ENCODE measurements around the gene NDUFB8.

The NDUFB8 gene

DNA sequence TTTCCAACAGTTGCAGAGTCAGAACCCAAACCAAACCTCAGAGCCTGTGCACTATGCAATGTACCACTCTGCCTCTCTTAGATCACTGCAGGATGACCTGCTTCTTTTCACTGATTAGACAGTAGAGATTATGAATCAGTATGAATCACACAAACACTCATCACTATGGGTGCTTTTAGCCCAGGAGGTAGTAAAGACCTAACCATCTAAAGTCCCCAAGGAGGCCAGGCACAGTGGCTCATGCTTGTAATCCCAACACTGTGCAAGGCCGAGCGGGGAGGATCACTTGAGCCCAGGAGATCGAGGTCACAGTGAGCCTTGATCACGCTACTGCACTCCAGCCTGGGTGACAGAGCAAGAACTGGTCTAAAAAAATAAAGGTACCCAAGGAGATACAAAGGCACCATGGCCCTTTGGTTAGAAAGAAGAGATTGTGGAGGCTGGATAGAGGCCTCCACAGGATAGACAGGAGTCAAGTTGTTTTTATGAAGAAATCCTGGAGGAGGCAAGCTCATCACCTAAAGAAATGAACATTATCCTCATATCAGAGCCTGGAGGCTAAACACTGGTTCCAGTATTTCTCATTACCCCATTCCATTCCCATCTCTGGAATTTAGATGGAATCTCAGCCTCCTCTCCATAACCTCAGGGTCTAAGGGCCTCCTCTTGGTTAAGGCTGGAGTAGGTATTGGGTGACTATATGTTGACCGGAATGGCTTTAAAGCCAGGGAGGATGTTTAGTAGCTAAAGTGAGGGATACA lies 22.9 kb downstream of the NDUFB8 start:
- no peak for DNase-seq (ENCODE audit: low read depth)

GRCh38 chr10:100505164-100505563 lies 24.5 kb downstream of the NDUFB8 start:
- DNase-seq (ENCODE audit: low read depth), result no peak

- no peak for DNase-seq (ENCODE audit: low read depth)
Measured at GRCh38 chr10:100504096-100504495, 25.6 kb downstream of the NDUFB8 start.

DNA sequence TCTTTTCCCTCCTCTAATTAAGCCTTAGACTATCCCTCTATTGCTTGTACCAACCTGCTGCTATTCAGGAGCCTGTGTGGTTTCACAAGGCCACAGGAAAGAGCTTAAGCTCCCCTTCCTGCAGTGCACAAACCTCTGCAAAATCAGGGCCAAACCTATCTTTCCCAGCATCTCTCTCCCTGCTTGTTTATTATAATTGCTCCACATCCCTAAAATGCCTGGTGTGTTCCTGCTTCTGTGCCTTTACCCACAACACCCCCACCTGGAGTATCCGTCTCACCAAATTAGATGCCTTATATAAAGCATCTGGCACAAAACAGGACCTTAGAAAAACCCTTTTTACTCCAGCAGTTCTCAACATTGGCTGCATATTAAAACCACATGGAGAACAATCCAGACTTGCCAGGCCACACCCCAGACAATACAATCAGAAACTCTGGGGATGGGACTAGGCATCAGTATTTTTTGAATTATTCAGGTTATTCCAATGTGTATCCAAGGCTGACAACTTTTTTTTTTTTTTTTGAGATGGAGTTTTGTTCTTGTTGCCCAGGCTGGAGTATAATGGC lies 26.7 kb downstream of the NDUFB8 start:
- DNase-seq (ENCODE audit: low read depth), result no peak

DNA sequence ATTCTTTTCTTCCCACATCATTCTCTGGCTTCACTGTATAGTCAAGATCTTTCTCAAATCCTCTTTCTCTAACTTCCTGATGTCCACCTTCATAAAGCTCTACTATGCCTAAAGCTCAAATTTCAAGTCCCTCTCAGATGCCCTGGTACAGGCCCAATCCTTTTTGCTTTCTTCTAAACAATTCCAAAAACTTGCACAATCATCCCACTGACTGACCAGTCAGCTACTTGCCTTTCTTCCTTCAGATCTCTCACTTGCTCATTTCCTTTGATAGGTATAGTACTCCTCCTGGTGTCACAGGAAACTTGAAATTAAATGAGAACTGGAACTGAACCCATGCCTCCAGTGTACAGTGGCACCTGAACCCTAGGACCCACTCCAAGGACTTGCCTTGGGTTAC lies 28.2 kb downstream of the NDUFB8 start:
- no peak for DNase-seq (ENCODE audit: low read depth)

DNA sequence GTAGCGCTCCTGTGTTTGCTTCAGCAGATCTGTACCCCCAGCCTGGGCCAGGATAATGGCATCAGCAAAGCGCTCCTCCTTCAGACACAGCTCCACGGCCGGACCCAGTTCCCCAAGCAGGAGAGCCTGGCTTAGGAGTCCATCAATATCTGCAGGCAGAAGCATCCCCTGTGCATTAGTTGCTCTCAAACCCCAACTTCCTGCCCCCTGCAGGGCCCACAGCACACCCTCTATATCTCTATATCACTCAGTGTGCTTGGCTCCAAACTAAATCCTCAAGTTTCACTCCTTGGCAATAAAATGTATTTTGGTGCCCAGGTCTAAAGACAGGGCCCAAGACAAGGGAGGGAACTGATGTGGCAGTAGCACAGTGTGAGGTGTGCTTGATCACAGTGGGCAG lies 31.6 kb downstream of the NDUFB8 start:
- DNase-seq (ENCODE audit: low read depth), result no peak

- no peak for DNase-seq (ENCODE audit: low read depth)
Measured at GRCh38 chr10:100496567-100496966, 33.1 kb downstream of the NDUFB8 start.

GRCh38 chr10:100490531-100490930 lies 39.1 kb downstream of the NDUFB8 start:
- no peak for DNase-seq (ENCODE audit: low read depth)

GRCh38 chr10:100489396-100489795 lies 40.3 kb downstream of the NDUFB8 start:
- no peak for DNase-seq (ENCODE audit: low read depth)

DNA sequence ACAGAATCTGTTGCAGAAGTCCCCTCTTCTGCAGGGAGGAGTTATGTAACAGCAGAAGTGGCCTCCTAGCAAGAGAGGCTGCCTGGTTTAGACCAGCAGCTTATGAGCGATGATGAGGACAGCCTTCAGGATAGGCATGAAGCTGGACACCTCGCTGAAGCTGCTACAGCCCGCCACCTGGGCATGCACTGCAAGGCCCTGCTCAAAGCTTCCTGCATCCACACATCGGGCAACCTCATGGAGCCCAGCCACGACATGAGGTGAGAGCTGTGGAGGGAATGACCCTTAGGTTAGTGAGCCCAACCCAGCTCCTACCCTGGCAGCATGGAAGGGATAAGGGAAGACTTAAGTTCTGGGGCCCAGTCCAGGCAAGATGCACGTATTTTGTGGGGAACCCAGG lies 42.1 kb downstream of the NDUFB8 start:
- DNase-seq (ENCODE audit: low read depth), result no peak

GRCh38 chr10:100485801-100486495 lies 43.7 kb downstream of the NDUFB8 start:
- no peak for DNase-seq (ENCODE audit: low read depth)

DNA sequence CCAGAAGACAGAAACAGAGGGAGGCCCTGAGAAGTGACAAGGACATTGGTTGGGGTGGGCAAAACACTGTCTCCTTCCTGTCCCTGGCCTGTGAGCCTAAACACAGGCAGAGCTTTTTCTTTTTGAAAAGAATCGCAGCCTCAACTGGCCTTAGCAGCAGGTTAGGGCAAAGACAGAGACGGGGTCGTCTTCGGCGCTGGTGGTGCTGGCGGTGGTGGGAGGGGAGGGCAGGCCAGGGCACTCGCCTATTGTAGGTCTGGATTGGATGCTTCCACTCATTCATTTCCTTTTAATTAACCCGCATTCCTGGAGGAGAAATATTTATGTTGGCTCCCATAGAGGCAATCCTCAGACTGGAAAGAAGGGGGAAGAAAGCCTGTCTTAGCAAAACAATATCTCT lies 44.3 kb downstream of the NDUFB8 start:
- no peak for DNase-seq (ENCODE audit: low read depth)

DNA sequence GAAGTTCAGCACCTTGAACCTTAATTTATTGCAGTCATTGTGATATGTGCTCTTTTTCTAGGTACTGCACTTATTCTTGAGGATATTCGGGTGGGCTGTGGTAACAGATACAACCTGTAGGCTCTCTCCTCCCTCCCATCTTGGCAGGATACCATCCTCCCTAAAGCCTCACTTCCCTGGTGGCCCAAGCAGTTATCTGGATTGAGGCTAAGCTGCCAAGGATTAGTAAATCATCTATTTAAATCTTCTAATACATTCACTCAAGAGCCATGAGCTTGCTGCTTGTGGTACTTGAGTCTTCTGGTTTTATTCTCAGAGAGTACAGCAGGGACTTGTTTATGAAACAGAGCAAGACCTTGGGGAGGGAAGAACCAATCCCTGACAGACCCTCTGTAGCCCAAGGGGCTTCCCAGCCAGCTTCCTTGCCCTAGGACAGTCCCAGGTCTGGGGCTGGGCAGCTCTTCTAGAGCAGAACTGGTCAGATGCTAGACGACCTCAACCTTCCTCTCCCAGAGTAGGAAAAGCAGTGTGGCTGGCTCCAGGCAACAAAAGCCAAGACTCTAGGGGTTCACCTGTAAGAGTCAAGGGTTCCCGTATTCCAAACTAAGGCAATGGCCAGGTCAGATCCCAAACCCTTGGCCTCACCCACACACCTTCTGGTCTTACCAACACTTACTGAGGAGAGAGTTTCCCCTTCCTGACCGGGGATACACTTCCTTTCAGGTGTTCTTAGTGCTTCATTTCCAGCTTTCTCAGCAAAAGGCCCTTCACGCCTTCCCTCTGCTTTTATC lies 45.6 kb downstream of the NDUFB8 start:
- no peak for DNase-seq (ENCODE audit: low read depth)

DNA sequence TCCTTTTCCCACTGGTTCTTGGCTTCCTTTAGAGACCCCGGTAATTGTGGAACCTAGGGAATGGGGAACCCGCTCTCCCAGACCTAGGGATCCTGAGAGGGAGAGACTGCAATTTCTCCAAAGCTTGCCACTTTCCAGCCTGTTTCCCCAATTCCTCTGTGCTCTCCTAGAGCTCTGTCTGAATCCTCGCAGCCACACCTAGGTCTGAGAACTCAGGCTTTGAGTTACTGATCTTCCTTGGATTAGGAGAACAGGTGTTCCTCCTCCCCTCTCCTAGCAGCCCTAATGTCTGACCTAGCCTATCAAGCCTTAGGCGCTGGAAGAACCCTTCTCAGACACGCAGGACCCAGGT lies 46.9 kb downstream of the NDUFB8 start:
- no peak for DNase-seq (ENCODE audit: low read depth)

GRCh38 chr10:100482181-100482833 lies 47.4 kb downstream of the NDUFB8 start:
- peak; percentile 37 for DNase-seq (ENCODE audit: low read depth)

- DNase-seq (ENCODE audit: low read depth), result peak; percentile 85
Measured at GRCh38 chr10:100481462-100482081, 48.1 kb downstream of the NDUFB8 start.

GRCh38 chr10:100480002-100480401 lies 49.7 kb downstream of the NDUFB8 start:
- DNase-seq (ENCODE audit: low read depth), result no peak

GRCh38 chr10:100479037-100479436 lies 50.6 kb downstream of the NDUFB8 start:
- no peak for DNase-seq (ENCODE audit: low read depth)

- no peak for DNase-seq (ENCODE audit: low read depth)
Measured at GRCh38 chr10:100477970-100478369, 51.7 kb downstream of the NDUFB8 start.
